Neuron (in vitro differentiated cells): ENCODE results near the gene PACS1.
"Not testable (repeated sequence)": the region's sequence is repeated elsewhere in the genome, so short reads cannot be mapped to it uniquely, and the experiment has no call there.

Experiments
- H2AFZ ChIP-seq: one replicate; pipeline ENCODE4 v1.6.1; 2013; ENCODE audit warnings: low read depth, mild to moderate bottlenecking, inconsistent platforms, low read length, moderate library complexity
- H3K27me3 ChIP-seq: one replicate; pipeline ENCODE4 v1.6.1; 2013; ENCODE audit warnings: low read length; ENCODE audit not compliant: insufficient read depth
- H3K36me3 ChIP-seq: one replicate; pipeline ENCODE4 v1.6.1; 2013; ENCODE audit warnings: low read length; ENCODE audit not compliant: insufficient read depth
- H3K4me1 ChIP-seq: one replicate; pipeline ENCODE4 v1.6.1; 2013; ENCODE audit warnings: low read length; ENCODE audit not compliant: insufficient read depth
- H3K4me3 ChIP-seq: 2 replicates; pipeline ENCODE4 v1.5.1; 2013; ENCODE audit warnings: mild to moderate bottlenecking, low read length, moderate library complexity
- H3K9me3 ChIP-seq: one replicate; pipeline ENCODE4 v1.6.1; 2013; ENCODE audit warnings: low read length

Gene PACS1

DNA sequence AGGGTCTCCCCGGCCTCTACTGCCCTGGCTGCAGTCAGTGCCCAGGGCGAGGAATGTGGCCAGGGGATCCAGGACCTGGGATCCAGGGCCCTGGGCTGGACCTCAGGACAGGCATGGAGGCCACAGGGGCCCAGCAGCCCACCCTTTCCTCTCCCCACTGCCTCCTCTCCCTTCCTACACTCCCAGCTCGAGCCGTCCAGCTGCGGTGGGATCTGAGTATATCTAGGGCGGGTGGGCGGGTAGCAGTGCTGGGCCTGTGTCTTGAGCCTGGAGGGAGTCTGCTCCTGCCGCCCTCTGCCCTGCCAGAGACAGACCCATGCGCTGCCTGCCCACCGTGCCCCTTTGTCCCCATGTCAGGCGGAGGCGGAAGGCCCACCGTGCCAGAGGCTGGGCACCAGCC, 206.5 kb downstream of the PACS1 start:
- H3K27me3 ChIP-seq, H3K9me3 ChIP-seq, H2AFZ ChIP-seq, H3K4me3 ChIP-seq: not testable (repeated sequence)
- Histone ChIP-seq H3K4me1 (peaks cover 35% of the 10 kb centered on the region), H3K36me3 (peaks cover 42% of the 10 kb centered on the region)

DNA sequence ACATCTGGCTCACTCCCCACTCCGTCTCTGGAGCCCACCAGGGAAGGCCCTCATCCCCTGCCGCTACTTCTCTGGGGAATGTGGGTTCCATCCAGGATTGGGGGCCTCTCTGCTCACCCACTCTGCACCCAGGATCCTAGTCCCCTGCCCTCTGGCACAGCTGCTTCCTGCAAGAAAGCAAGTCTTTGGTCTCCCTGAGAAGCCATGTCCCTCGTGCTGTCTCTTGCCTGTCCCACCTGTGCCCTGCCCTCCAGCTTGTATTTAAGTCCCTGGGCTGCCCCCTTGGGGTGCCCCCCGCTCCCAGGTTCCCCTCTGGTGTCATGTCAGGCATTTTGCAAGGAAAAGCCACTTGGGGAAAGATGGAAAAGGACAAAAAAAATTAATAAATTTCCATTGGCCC, 207.0 kb downstream of the PACS1 start:
- H3K27me3 ChIP-seq, H2AFZ ChIP-seq, H3K4me3 ChIP-seq, H3K9me3 ChIP-seq: not testable (repeated sequence)
- Histone ChIP-seq H3K36me3 (peaks cover 38% of the 10 kb centered on the region), H3K4me1 (peaks cover 39% of the 10 kb centered on the region)

DNA sequence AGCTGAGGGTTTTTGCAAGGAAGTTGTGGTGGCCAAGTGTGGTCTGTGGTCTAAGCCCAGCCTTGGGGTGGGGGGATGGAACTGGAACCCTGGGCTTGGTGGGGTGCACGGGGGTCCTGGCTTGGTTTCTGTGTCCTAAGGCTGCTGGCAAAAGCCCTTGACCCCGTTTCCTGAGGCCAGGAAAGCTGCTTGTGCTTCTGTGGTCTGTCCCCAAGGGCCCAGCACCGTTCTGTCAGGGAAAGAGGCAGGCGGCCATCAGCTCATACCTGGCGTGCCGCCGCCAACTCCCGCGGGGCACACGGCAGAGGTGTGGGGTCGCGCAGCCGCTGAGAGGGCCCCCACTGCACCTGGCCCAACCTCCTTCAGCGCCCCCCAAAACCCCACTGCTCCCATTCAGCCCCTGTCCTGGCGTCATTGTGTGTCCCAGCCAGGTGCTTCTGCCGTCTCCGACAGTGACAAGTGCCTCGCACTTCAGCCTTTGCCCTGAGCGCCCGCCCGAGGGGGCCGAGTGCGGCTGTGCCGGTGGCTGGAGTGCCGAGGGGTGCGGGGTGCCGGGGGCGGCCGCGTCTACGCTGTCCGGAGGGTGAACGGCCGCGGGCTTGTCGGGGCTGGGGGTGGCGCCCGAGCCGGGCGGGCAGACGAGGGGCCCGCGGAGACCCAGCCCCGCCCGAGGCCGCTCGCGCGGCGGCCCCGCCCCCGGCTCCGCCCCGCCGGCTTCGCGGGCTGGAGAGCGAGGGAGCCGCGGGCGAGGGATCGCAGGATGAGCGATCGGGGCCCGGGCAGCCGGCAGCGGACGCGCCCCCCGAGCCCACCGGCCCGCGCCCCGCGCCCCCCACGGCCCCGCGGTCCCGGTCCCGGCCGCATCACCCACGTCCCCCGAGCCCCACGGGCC, 207.6 kb downstream of the PACS1 start, which contains the start of gene CNIH2:
CNIH2 (plus strand) TSS at position 705 of the 892 bp plus-strand sequence. CDS start 282 bp downstream, outside the sequence.
- Histone ChIP-seq H3K4me1 (peaks cover 43% of the 10 kb centered on the region), H3K27me3 (no peaks in the 10 kb centered on the region), H3K9me3 (no peaks in the 10 kb centered on the region), H2AFZ (no peak within 1 kb of the TSS), H3K36me3 (peaks cover 31% of the 10 kb centered on the region), H3K4me3 (peak within 1 kb of the TSS; percentile 71)

DNA sequence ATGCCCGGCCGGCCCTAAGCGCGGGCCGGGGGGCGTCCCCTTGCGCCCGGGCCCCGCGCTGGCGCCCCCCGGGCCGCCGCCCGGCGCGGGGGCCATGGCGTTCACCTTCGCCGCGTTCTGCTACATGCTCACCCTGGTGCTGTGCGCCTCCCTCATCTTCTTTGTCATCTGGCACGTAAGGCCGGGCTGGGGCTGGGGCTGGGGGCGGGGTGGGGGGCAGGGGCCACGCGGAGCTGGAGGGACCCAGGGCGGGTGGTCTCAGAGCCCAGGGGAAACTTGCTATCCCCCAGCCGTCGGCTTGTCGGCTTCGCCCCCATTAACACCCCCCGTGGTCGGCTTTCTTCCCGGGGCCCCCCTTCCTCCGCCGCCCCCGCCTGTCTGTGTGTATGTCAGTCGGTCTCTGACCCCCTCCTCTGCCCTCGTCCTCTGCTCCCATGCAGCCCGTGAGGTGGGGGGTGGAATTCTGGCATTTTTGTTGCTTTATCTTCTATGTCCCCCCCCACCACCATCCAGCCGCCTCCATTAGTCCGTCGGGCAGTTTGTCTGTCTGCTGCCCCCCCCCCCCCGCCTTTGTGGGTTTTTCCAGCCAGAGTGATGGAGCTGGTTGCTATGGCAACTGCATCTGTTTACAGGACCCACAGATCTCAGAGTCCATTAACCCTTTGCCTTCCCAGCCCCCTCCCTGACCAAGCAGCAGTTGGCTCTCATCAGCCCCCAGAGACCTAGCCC, 208.5 kb downstream of the PACS1 start:
- Histone ChIP-seq H3K9me3 (no peaks in the 10 kb centered on the region), H3K4me3 (peak overlapping the region; percentile 71)

DNA sequence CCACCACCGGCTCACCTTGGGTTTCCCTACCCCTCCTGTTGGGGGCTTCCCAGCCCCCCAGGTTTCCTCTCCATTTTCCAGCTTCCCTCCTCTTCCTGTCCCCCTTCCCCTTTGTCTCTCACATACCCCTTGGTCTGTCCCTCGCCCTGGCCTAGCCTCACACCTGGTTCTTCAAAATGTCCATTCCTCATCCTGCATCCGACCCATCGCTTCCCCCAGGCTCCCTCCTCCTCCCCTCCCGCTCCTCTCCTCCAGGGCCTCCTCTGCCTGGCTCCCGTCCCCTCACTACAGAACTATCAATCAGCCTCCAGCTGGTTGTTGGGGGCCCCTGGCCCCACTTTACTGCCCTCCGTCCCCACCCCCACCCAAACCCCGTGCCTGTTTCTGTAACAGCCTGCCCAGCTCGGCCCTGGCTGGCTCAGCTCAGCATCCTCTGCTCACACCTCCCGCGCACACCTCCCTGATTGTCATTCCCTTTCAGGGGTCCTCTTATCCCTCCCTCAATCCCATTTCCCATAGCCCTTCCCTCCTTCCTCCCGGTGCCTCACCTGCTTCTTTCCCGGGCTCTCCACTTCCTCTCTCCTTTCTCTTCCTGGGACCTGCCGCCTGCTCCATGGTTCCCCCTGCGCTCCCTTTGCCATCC, 209.1 kb downstream of the PACS1 start:
- Histone ChIP-seq H3K9me3 (no peaks in the 10 kb centered on the region), H2AFZ (no peak overlapping the region), H3K27me3 (no peaks in the 10 kb centered on the region), H3K4me3 (peak overlapping the region; percentile 71), H3K36me3 (peaks cover 25% of the 10 kb centered on the region), H3K4me1 (peaks cover 50% of the 10 kb centered on the region)

More for the DNA sequence above, 208.5 kb downstream of the PACS1 start:
- Histone ChIP-seq H2AFZ (no peak overlapping the region), H3K36me3 (peaks cover 29% of the 10 kb centered on the region), H3K27me3 (no peaks in the 10 kb centered on the region), H3K4me1 (peaks cover 50% of the 10 kb centered on the region)

DNA sequence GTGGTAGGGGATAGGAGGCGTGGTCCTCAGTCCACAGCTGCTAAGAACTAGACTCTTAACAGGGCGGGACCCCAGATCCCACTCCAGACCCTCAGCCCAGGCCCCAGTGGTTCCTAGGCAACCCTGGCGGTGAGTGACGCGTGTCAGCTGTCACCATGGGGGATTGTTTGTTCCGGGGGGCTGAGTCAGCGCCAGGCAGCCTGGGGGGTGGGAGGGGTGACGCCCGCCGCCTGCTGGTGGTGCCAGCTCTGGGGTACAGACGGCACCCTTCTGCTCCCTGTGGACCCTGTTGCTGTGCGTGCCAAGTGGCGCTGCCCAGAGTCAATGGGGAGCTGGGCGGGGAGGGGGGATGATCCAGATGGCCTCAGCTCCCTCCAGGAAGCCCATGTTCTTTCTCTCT, 210.4 kb downstream of the PACS1 start:
- H3K4me3 ChIP-seq, result no peak overlapping the region
- H3K36me3 ChIP-seq, result peaks cover 23% of the 10 kb centered on the region
- H3K9me3 ChIP-seq, result no peaks in the 10 kb centered on the region
- H2AFZ ChIP-seq, result no peak overlapping the region
- no peaks in the 10 kb centered on the region for H3K27me3 ChIP-seq
- H3K4me1 ChIP-seq, result peaks cover 50% of the 10 kb centered on the region

DNA sequence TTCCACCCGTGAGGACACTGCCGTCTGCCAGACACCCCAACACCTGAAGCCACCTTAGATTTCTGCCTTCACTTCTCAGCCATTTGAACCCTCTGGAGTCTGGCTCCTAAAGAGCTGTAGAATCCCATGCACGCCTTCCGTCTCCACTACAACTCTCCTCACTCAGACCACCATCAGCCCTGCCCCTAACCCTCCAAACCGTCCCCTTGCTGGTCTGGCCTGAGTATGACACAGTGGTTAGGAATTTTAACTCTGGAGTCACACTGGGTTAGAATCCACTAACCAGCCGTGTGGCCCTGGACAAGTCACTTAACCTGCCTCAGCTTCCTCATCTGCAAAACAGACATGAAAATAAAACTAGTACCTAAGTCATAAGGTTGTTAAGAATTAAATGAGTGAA, 210.9 kb downstream of the PACS1 start:
- H3K36me3 ChIP-seq, result peaks cover 22% of the 10 kb centered on the region
- peaks cover 50% of the 10 kb centered on the region for H3K4me1 ChIP-seq
- H2AFZ ChIP-seq, result no peak overlapping the region
- no peak overlapping the region for H3K4me3 ChIP-seq
- H3K9me3 ChIP-seq, result no peaks in the 10 kb centered on the region
- no peaks in the 10 kb centered on the region for H3K27me3 ChIP-seq

DNA sequence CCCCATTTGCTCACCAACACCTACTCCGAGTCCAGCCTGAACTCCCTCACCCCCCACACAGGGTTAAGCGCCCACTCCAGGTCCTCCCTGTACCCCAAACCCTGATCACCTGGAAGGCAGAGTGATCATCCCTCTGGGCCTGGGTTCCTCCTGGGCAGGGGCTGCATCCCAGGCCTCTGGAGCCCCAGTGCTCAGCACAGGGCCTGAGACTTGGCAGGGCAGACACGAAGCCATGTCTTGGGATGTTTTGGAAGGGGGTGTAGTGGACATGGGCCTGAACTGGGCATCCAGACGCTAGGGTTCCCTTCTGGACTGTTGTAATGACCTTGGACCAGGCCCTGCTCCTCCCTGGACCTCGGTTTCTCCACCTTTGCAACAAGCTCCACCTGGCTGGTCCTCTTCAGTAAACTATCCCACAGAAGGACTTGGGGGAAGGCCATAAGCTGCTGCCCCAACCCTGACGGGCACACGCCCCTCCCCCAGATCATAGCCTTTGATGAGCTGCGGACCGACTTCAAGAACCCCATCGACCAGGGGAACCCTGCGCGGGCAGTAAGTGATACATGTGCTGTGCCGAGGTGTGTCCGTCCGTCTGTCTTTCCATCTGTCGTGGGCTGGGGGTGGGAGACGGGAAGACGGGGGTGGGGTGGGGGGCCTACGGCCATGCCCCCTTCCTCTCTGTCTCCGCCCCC, 211.8 kb downstream of the PACS1 start:
- no peak overlapping the region for H3K4me3 ChIP-seq
- H3K27me3 ChIP-seq, result no peaks in the 10 kb centered on the region
- H3K36me3 ChIP-seq, result peaks cover 22% of the 10 kb centered on the region
- H3K4me1 ChIP-seq, result peaks cover 50% of the 10 kb centered on the region
- H2AFZ ChIP-seq, result no peak overlapping the region
- no peaks in the 10 kb centered on the region for H3K9me3 ChIP-seq

DNA sequence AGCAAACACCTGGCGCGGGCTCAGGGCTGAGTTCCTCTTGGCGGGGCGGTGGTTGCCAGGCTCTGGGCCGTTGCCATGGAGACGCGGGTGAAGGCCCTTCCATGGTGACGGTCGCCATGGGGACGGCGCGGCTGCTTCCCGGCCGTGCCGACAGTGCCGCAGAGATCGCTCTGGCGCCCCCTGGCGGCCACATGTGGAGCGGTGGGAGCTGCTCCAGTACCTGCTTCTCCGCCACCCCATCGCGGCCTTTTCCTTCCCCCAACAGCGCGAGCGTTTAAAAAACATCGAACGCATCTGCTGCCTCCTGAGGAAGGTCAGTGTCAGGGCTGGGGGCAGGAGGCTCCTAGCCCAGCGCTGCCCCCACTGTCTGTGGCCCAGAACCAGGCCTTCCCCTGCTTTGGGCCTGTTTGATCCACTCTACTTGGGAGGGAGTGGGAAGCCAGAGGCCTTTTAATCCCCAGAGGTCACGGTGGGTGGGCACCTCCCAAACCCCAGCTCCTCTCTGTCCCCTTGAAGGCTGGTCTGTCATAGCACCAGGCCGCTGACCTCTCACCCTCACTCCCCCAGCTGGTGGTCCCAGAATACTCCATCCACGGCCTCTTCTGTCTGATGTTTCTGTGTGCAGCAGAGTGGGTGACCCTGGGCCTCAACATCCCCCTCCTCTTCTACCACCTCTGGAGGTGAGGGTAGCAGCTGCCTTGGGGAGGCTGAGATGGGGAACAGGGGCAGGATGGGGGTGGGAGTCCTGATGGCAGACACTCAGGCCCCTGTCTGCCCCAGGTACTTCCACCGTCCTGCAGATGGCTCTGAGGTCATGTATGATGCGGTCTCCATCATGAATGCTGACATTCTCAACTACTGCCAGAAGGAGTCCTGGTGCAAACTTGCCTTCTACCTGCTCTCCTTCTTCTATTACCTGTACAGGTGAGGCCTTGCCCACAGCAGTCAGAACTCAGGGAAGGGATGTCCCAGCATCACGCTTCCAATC, 212.7 kb downstream of the PACS1 start:
- H2AFZ ChIP-seq, result no peak overlapping the region
- H3K27me3 ChIP-seq, result no peaks in the 10 kb centered on the region
- H3K4me3 ChIP-seq, result no peak overlapping the region
- H3K9me3 ChIP-seq, result no peaks in the 10 kb centered on the region
- H3K4me1 ChIP-seq, result peaks cover 53% of the 10 kb centered on the region
- H3K36me3 ChIP-seq, result peaks cover 22% of the 10 kb centered on the region

DNA sequence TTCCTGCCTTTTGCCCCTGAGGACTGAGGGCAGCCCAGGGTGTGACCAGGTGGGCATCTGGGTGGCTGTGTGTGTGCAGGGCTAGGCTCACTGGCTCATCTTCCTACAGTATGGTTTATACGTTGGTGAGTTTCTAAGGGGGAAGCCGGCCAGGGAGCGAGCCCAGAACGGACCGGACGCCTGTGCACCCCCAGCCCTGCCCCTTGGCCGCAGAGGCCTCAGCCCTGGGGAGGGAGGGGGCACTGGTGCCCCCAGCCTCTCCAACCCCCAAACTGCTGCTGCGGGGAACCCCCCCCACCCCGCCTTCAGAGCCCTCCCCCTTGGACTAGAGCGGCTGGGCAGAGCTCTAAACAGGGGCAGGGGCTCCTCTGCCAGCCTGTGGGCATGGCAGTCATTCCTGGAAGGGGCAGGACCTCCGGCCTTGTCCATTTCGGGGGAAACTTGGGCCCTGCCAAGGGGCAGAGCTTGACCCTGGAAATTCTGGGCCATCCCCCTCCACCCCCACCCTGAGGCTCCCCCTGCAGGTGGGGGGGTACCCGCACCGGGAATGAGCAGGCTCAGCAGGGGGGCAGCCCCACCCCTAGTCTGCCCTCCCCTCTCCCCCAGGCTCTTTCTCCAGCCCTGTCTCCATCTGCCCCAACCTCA, 213.5 kb downstream of the PACS1 start:
- no peaks in the 10 kb centered on the region for H3K27me3 ChIP-seq
- H3K36me3 ChIP-seq, result peaks cover 22% of the 10 kb centered on the region

DNA sequence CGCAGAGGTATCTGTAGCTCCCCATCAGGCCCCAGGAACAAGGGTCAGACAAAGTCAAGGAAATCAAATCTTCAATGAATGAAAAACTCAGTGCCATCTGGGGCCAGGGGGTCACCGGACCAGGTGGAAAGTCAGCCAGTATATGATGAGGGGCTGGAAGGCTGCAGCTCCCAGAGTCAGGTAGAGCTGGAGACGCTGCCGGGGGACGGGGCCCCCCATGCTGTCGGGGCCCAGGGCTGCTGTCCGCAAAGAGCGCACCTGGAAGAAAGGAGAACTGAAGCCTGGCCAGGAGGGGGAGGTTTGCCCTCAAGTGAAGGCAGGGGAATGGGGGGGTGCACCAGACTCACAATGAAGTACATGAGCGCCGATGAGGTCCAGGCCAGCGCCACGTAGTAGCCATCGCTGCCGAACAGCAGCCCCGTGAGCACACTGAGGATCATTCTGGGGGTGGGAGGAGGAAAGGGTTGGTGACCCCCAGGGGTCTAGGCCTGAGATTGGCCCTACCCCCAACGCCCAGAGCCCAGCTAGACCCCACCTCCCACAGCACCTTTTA, 214.5 kb downstream of the PACS1 start:
- Histone ChIP-seq H3K4me3 (no peak overlapping the region), H3K27me3 (no peaks in the 10 kb centered on the region), H2AFZ (no peak overlapping the region), H3K9me3 (no peaks in the 10 kb centered on the region), H3K36me3 (peaks cover 22% of the 10 kb centered on the region), H3K4me1 (peaks cover 49% of the 10 kb centered on the region)

More for the DNA sequence above, 213.5 kb downstream of the PACS1 start:
- no peak overlapping the region for H2AFZ ChIP-seq
- no peak overlapping the region for H3K4me3 ChIP-seq
- peaks cover 57% of the 10 kb centered on the region for H3K4me1 ChIP-seq
- no peaks in the 10 kb centered on the region for H3K9me3 ChIP-seq
